Upper lobe of right lung (tissue), 1 donor: ENCODE results near the gene SMARCA1. TPM values are rescaled to one million over a fixed set of nuclear protein-coding genes. Genes with fewer than 3 reads are reported as not detected.

Experiments
- ATAC-seq: fragments of 200-7000 bp; cut with Tn5 transposase; one replicate; pipeline ENCODE4 v1.9.1; 2020; ENCODE audit warnings: mild to moderate bottlenecking, moderate library complexity
- DNase-seq: peaks from one replicate; pipeline ENCODE4 v3.0.0-alpha.2; 2020
- H3K27ac ChIP-seq: fragments of 200-600 bp; one replicate; pipeline ENCODE4 v1.8.0; 2022
- H3K27me3 ChIP-seq: fragments of 200-600 bp; one replicate; pipeline ENCODE4 v1.8.0; 2022; ENCODE audit warnings: mild to moderate bottlenecking
- H3K36me3 ChIP-seq: fragments of 200-600 bp; one replicate; pipeline ENCODE4 v1.8.0; 2022
- H3K4me1 ChIP-seq: fragments of 200-600 bp; one replicate; pipeline ENCODE4 v1.8.0; 2022
- H3K4me3 ChIP-seq: fragments of 200-600 bp; one replicate; pipeline ENCODE4 v1.8.0; 2022; ENCODE audit warnings: mild to moderate bottlenecking
- H3K9me3 ChIP-seq: fragments of 200-600 bp; one replicate; pipeline ENCODE4 v1.8.0; 2022
- intact Hi-C: fragments of 100-400 bp; cut with DNase I; formaldehyde crosslinking; loops from one replicate; pipeline ENCODE4 v1.11.0; 2022
- total RNA-seq: library from RNA; stranded (reverse); fragmentation: NEBNext Ultra II Directional; extraction: Animal tissue kit (Norgen Biotek cat#: 25700); gene quantifications from one replicate; pipeline ENCODE4 v1.2.1, GENCODE V29; 2021
- TF ChIP-seq, protein P1 (sequence below): fragments of 200-600 bp; IDR thresholded peaks from one replicate; pipeline ENCODE4 v1.8.0; 2022; ENCODE audit warnings: antibody characterized with exemption
- donor health status: DM: no; HTN: yes; CAD: no; lungs with severe emphysema.

Gene SMARCA1
- total RNA-seq, 1 donor from 2014 or later, result 26.9 TPM

GRCh38 chrX:129525896-129526295, 2.6 kb upstream of the SMARCA1 start:
- intact Hi-C loops, result no loop called here
- H3K36me3 ChIP-seq, result no peaks in the 10 kb centered on the region
- DNase-seq (no peak), ATAC-seq (no peak)
- peaks cover 4% of the 10 kb centered on the region for H3K4me1 ChIP-seq
- TF ChIP-seq, protein P1, sequence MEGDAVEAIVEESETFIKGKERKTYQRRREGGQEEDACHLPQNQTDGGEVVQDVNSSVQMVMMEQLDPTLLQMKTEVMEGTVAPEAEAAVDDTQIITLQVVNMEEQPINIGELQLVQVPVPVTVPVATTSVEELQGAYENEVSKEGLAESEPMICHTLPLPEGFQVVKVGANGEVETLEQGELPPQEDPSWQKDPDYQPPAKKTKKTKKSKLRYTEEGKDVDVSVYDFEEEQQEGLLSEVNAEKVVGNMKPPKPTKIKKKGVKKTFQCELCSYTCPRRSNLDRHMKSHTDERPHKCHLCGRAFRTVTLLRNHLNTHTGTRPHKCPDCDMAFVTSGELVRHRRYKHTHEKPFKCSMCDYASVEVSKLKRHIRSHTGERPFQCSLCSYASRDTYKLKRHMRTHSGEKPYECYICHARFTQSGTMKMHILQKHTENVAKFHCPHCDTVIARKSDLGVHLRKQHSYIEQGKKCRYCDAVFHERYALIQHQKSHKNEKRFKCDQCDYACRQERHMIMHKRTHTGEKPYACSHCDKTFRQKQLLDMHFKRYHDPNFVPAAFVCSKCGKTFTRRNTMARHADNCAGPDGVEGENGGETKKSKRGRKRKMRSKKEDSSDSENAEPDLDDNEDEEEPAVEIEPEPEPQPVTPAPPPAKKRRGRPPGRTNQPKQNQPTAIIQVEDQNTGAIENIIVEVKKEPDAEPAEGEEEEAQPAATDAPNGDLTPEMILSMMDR, result no peak
- H3K9me3 ChIP-seq, result no peaks in the 10 kb centered on the region
- no peak overlapping the region for H3K27ac ChIP-seq
- H3K4me3 ChIP-seq, result no peak overlapping the region
- H3K27me3 ChIP-seq, result no peaks in the 10 kb centered on the region

DNA sequence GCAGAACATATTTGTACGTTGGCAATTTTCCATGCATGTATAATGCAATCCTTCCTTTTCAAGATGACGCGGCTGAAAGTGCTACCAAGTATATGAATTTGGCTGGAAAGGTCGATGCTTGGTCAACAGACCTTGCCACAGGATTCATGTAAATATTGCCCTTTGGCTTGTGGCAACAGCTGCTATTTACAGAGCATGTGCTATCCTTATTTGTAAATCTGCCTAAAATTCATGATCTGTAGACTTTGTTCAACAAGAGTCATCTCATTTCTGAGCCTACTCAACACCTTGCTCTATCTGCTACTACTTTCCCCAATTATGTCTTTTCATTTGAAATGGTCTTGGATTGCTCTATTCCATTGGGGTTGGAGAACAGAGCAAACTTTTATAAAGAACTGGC, 1.9 kb upstream of the SMARCA1 start:
- H3K27ac ChIP-seq, result no peak overlapping the region
- no peak overlapping the region for H3K4me3 ChIP-seq
- no peak for DNase-seq
- H3K4me1 ChIP-seq, result peaks cover 4% of the 10 kb centered on the region
- no peak for ATAC-seq
- TF ChIP-seq, protein P1, result no peak
- intact Hi-C loops, result no loop called here
- H3K9me3 ChIP-seq, result no peaks in the 10 kb centered on the region
- H3K27me3 ChIP-seq, result no peaks in the 10 kb centered on the region
- no peaks in the 10 kb centered on the region for H3K36me3 ChIP-seq

DNA sequence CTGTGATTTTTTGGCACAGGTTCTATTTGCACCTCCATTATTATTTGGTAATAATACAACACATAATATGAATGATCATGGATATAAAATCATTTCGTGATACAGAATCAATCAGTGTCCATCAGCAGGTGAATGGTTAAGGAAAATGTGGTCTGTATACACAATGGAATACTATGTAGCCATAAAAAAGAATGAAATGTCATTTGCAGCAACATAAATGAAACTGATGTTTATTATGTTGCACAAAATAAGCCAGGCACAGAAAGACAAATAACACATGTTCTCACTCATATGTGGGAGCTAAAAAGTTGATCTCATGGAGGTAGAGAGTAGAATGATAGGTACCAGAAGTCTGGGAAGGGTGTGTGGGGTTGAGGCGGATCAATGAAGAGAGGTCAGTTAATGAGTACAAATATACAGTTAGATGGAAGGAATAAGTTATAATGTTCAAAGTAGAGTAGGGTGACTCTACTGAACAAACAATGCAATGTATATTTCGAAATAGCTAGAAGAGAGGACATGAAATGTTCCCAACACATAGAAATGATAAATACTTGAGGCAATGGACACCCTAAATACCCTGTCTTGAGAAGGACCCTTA, 1.1 kb upstream of the SMARCA1 start:
- H3K36me3 ChIP-seq, result no peaks in the 10 kb centered on the region
- DNase-seq (no peak), ATAC-seq (no peak)
- no peaks in the 10 kb centered on the region for H3K27me3 ChIP-seq
- no peak overlapping the region for H3K4me3 ChIP-seq
- no peak overlapping the region for H3K27ac ChIP-seq
- H3K9me3 ChIP-seq, result no peaks in the 10 kb centered on the region
- H3K4me1 ChIP-seq, result peaks cover 4% of the 10 kb centered on the region
- TF ChIP-seq, protein P1, result no peak
- intact Hi-C loops, result no loop called here

DNA sequence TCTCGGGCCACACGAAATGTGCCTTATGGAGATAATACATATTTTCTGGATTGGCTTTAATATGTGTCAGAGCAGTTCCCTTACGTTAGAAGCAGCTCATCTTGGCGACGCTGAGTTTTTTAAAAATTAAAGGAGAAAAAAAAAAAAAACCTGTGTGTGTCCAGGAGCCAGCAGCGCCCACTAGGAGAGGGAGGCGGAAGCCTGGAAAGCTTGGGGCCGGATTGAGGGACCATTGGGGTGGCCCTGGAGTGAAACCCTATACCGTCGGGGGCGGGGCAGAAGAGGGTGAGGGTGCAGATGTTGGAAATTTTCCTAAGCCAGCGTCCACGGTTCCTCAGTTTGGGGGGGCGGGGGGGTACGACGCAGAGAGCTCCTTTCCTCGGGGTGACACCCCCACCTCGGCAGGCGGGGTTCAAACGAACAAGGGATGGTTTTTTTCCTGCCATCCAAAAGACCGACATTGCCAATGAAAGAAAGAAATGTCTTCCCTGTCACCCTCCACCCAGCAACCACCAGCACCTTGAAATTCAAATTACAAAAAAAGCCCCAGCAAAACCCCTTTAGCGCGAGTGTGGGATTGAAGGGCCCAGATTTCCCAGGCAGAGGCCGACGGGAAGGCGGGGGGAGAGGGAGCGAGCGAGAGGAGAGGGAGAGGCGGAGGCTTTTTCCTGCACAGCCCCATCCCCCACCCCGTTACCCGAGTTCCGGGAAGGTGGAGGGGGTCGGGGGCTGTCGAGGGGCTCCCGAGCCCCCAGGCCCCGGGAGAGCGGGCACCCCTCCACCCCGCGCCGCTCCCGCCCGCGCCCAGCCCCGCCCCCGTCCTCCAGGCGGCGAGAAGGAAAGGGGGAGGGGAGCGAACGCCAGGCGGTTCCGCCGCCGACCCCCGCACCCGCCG, 859 bp downstream of the SMARCA1 start:
- H3K4me1 ChIP-seq, result peaks cover 4% of the 10 kb centered on the region
- no peaks in the 10 kb centered on the region for H3K9me3 ChIP-seq
- H3K36me3 ChIP-seq, result no peaks in the 10 kb centered on the region
- H3K27ac ChIP-seq, result peak overlapping the region; percentile 81
- peak; percentile 84 for ATAC-seq
- TF ChIP-seq, protein P1, result no peak
- peak overlapping the region; percentile 63 for H3K4me3 ChIP-seq
- intact Hi-C loops, result no loop called here
- no peaks in the 10 kb centered on the region for H3K27me3 ChIP-seq
- peak; percentile 71 for DNase-seq

GRCh38 chrX:129520151-129520550, 3.1 kb downstream of the SMARCA1 start:
- DNase-seq, result no peak
- Histone ChIP-seq H3K4me3 (no peak overlapping the region), H3K9me3 (no peaks in the 10 kb centered on the region), H3K27ac (no peak overlapping the region), H3K36me3 (no peaks in the 10 kb centered on the region), H3K4me1 (peaks cover 4% of the 10 kb centered on the region), H3K27me3 (no peaks in the 10 kb centered on the region)
- intact Hi-C loops, result no loop called here
- TF ChIP-seq, protein P1, result no peak
- no peak for ATAC-seq
